MCF 10A (cell line): ENCODE results near the gene C15orf61. TPM values are rescaled to one million over a fixed set of nuclear protein-coding genes. Genes with fewer than 3 reads are reported as not detected.

Source experiments
- BruUV-seq: library from RNA; stranded (reverse); fragments of 400-500 nt; replicated peaks from 2 replicates; lab custom pipeline; 2021; lab: Mats Ljungman, UMichigan
- CTCF ChIA-PET: fragments of 300-600 bp; sonication (Branson Sonifier 250); formaldehyde crosslinking; extraction: SDS; loops from one replicate; lab custom pipeline; 2021; ENCODE audit warnings: antibody characterized with exemption, inconsistent platforms; lab: Yijun Ruan, JAX
- POLR2A ChIA-PET: fragments of 300-600, 350-650 bp; sonication (Branson Sonifier 250); formaldehyde crosslinking; extraction: SDS; loops from one replicate; lab custom pipeline; 2020; ENCODE audit warnings: antibody characterized with exemption, inconsistent platforms; lab: Yijun Ruan, JAX
- DNase-seq: peaks from one replicate; pipeline ENCODE4 v3.0.0-alpha.2; 2018; ENCODE audit not compliant: unreplicated experiment
- H3K27ac Mint-ChIP-seq: one replicate; pipeline ENCODE4 v1.8.0; 2022; ENCODE audit warnings: mild to moderate bottlenecking, low read depth, mixed read lengths; ENCODE audit not compliant: unreplicated experiment
- H3K27me3 Mint-ChIP-seq: one replicate; pipeline ENCODE4 v1.8.0; 2022; ENCODE audit warnings: mixed read lengths; ENCODE audit not compliant: insufficient read depth, unreplicated experiment
- H3K36me3 Mint-ChIP-seq: one replicate; pipeline ENCODE4 v1.8.0; 2022; ENCODE audit warnings: mild to moderate bottlenecking, moderate library complexity, mixed read lengths; ENCODE audit not compliant: insufficient read depth, unreplicated experiment
- H3K4me1 Mint-ChIP-seq: one replicate; pipeline ENCODE4 v1.8.0; 2022; ENCODE audit warnings: mixed read lengths; ENCODE audit not compliant: insufficient read depth, unreplicated experiment
- H3K4me3 Mint-ChIP-seq: one replicate; pipeline ENCODE4 v1.8.0; 2022; ENCODE audit warnings: mild to moderate bottlenecking, moderate library complexity, mixed read lengths; ENCODE audit not compliant: unreplicated experiment
- H3K9me3 Mint-ChIP-seq: one replicate; pipeline ENCODE4 v1.8.0; 2022; ENCODE audit warnings: mixed read lengths; ENCODE audit not compliant: unreplicated experiment
- intact Hi-C: fragments of 100-400 bp; cut with micrococcal nuclease; formaldehyde crosslinking; loops from 2 replicates; pipeline ENCODE4 v1.14.1; 2022
- total RNA-seq: library from RNA; stranded (reverse); gene quantifications from 2 replicates; pipeline ENCODE4 v1.2.3, GENCODE V29; 2022
- TF ChIP-seq, protein P1 (sequence below): fragments of 200-600 bp; IDR thresholded peaks from one replicate; pipeline ENCODE4 v1.8.0; 2022; ENCODE audit warnings: antibody characterized with exemption, mild to moderate bottlenecking; ENCODE audit not compliant: unreplicated experiment

Gene C15orf61
- total RNA-seq, 1 experiment from 2014 or later, result 10.5 TPM

DNA sequence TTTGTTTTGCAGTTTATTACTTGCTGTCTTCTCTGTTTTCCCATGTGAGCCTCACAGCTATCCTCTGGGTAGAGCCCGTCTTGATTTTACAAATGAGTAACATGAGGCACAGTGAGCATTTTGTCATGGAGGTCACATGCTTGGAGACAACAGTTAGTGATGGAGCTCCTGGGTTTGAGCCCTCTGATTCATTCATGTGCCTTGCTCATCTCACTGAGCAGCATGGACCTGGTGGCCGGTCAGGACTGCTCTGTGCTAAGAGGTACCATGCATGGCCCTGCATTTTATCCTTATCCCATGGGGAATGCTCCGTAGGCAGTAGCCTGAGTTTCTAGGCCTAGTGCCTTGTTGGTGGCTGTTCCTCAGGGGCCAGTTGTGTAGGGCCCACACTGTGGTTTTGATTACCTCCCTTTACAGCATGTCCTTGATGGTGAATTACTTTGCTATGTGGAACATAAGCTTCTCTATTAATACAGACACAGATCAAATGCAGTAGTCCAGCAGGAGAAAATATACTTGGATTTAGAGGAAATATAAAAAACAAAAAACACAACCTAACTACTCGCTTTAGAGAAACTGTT, 57.2 kb downstream of the C15orf61 start:
- TF ChIP-seq, protein P1, sequence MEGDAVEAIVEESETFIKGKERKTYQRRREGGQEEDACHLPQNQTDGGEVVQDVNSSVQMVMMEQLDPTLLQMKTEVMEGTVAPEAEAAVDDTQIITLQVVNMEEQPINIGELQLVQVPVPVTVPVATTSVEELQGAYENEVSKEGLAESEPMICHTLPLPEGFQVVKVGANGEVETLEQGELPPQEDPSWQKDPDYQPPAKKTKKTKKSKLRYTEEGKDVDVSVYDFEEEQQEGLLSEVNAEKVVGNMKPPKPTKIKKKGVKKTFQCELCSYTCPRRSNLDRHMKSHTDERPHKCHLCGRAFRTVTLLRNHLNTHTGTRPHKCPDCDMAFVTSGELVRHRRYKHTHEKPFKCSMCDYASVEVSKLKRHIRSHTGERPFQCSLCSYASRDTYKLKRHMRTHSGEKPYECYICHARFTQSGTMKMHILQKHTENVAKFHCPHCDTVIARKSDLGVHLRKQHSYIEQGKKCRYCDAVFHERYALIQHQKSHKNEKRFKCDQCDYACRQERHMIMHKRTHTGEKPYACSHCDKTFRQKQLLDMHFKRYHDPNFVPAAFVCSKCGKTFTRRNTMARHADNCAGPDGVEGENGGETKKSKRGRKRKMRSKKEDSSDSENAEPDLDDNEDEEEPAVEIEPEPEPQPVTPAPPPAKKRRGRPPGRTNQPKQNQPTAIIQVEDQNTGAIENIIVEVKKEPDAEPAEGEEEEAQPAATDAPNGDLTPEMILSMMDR, result no peak
- Mint-ChIP-seq H3K9me3 (no peaks in the 10 kb centered on the region), H3K36me3 (peaks cover 8% of the 10 kb centered on the region), H3K4me3 (no peak overlapping the region), H3K4me1 (no peaks in the 10 kb centered on the region), H3K27ac (no peak overlapping the region), H3K27me3 (no peaks in the 10 kb centered on the region)
- no TSS peak for BruUV-seq
- POLR2A ChIA-PET, result no interaction called here
- DNase-seq, result no peak
- intact Hi-C loops, result no loop called here
- CTCF ChIA-PET, result no interaction called here

DNA sequence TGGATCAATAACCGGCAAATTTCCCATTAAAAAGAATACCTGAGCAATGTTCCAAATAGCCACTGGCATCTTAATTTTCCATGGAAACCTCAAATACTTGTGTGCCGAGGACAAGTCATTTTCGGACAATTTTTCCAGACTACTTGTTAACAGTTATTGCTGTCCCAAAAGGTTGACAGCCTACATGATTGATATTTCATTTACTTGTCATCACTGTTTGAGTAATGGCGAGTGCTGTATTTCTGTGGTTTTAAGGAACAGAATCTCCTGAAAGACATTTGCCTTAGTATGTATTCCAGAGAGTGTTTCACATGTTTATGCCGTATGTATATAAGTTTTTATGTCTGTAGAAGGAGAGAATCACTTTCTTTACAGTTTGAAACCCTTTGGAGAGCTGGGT, 58.2 kb downstream of the C15orf61 start:
- intact Hi-C loops, result no loop called here
- ChIA-PET POLR2A (no interaction called here), CTCF (no interaction called here)
- H3K27ac Mint-ChIP-seq, result no peak overlapping the region
- H3K4me3 Mint-ChIP-seq, result no peak overlapping the region
- DNase-seq, result no peak
- no peaks in the 10 kb centered on the region for H3K4me1 Mint-ChIP-seq
- TF ChIP-seq, protein P1, result no peak
- H3K27me3 Mint-ChIP-seq, result no peaks in the 10 kb centered on the region
- H3K9me3 Mint-ChIP-seq, result no peaks in the 10 kb centered on the region
- BruUV-seq, result no TSS peak
- peaks cover 8% of the 10 kb centered on the region for H3K36me3 Mint-ChIP-seq

Other genes with a start within 250 kb of the C15orf61 start
- gene MAP2K5, start 21.6 kb downstream of the C15orf61 start, total RNA-seq, result 24.4 and 29.0 TPM in 2 replicates